Endodermal cell (in vitro differentiated cells): Measurements from ENCODE around the gene PGGHG. TPM values are rescaled to one million over a fixed set of nuclear protein-coding genes. Genes with fewer than 3 reads are reported as not detected.

Experiments used
- DNase-seq: peaks from one replicate; pipeline ENCODE4 v3.0.0-alpha.2; 2017
- H3K27ac ChIP-seq: 2 replicates; pipeline ENCODE4 v1.5.1; 2013; ENCODE audit warnings: mild to moderate bottlenecking, low read depth, low read length, moderate library complexity
- H3K27me3 ChIP-seq: 2 replicates; pipeline ENCODE4 v1.6.1; 2013; ENCODE audit warnings: mild to moderate bottlenecking, low read length, moderate library complexity; ENCODE audit not compliant: insufficient read depth, control insufficient read depth, poor library complexity, severe bottlenecking
- H3K36me3 ChIP-seq: 2 replicates; pipeline ENCODE4 v1.7.0; 2013; ENCODE audit warnings: mild to moderate bottlenecking, low read length, moderate library complexity; ENCODE audit not compliant: control insufficient read depth, insufficient read depth
- H3K4me1 ChIP-seq: one replicate; pipeline ENCODE4 v1.7.0; 2013; ENCODE audit warnings: low read length; ENCODE audit not compliant: control insufficient read depth, insufficient read depth
- H3K4me3 ChIP-seq: 2 replicates; pipeline ENCODE4 v1.5.1; 2013; ENCODE audit warnings: mild to moderate bottlenecking, low read length, moderate library complexity
- H3K9ac ChIP-seq: 2 replicates; pipeline ENCODE4 v1.6.1; 2013; ENCODE audit warnings: mild to moderate bottlenecking, low read length, moderate library complexity; ENCODE audit not compliant: poor library complexity, severe bottlenecking; ENCODE audit errors: extremely low read depth
- H3K9me3 ChIP-seq: 2 replicates; pipeline ENCODE4 v1.6.1; 2013; ENCODE audit warnings: mild to moderate bottlenecking, low read length, moderate library complexity; ENCODE audit not compliant: control insufficient read depth
- H3K27ac Mint-ChIP-seq: 2 replicates; pipeline ENCODE4 v1.8.0; 2020; ENCODE audit warnings: mixed read lengths
- H3K27me3 Mint-ChIP-seq: 2 replicates; pipeline ENCODE4 v1.8.0; 2021; ENCODE audit warnings: mild to moderate bottlenecking, mixed read lengths; ENCODE audit not compliant: insufficient read depth
- H3K36me3 Mint-ChIP-seq: 2 replicates; pipeline ENCODE4 v1.8.0; 2020; ENCODE audit warnings: low read depth, mixed read lengths
- H3K4me1 Mint-ChIP-seq: 2 replicates; pipeline ENCODE4 v1.8.0; 2020; ENCODE audit warnings: mixed read lengths
- H3K4me3 Mint-ChIP-seq: 2 replicates; pipeline ENCODE4 v1.8.0; 2020; ENCODE audit warnings: mild to moderate bottlenecking, moderate library complexity, mixed read lengths
- H3K9me3 Mint-ChIP-seq: 2 replicates; pipeline ENCODE4 v1.8.0; 2020; ENCODE audit warnings: mild to moderate bottlenecking, mixed read lengths
- WGBS, 2 experiments: methylation state at CpG; one replicate each; pipeline versions ENCODE4 v1.1.5 to v1.1.7; 2013; ENCODE audit warnings: missing lambda C conversion rate in 2 of 2, mixed read lengths in 1 of 2; ENCODE audit not compliant: insufficient coverage in 1 of 2, insufficient read length in 1 of 2; 5-methylcytosine and 5-hydroxymethylcytosine counted together
- total RNA-seq, 2 donors: library from RNA; stranded (reverse); fragmentation: NEBNext Ultra II Directional in 1 of 2; extraction: Animal tissue kit (Norgen Biotek cat#: 25700) in 1 of 2; gene quantifications; 2 replicates in 1 of 2; 3 replicates in 1 of 2; pipeline ENCODE4 v1.2.1, GENCODE V29; 2021
- TF ChIP-seq, protein P1 (sequence below): fragments of 200-600 bp; sonication (generic); conservative IDR thresholded peaks from 2 replicates; pipeline ENCODE4 v1.5.0; 2021; ENCODE audit warnings: antibody characterized with exemption, mild to moderate bottlenecking

PGGHG gene
- total RNA-seq, 2 donors from 2014 or later = 129 to 186 TPM

DNA sequence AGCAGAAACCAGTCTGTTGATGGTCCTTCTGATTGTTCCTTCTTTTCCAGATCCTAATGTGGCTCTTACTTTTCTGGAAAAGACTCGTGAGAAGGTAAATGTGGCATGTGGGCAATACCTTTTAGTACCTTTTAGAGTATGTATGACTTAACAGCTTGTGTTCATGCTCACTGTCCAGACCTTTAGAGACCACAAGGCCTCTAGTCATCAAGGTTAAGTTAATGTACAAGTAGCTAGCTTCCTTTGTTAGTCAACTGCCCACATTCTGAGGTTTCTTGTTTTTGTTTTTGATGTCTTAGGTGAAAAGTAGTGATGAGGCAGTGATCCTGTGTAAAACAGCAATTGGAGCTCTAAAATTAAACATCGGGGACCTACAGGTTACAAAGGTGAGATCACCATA, 44.5 kb upstream of the PGGHG start:
- H3K4me1 ChIP-seq = no peaks in the 10 kb centered on the region
- no peaks in the 10 kb centered on the region for H3K4me1 Mint-ChIP-seq
- no peak overlapping the region for H3K9ac ChIP-seq
- TF ChIP-seq, protein P1, sequence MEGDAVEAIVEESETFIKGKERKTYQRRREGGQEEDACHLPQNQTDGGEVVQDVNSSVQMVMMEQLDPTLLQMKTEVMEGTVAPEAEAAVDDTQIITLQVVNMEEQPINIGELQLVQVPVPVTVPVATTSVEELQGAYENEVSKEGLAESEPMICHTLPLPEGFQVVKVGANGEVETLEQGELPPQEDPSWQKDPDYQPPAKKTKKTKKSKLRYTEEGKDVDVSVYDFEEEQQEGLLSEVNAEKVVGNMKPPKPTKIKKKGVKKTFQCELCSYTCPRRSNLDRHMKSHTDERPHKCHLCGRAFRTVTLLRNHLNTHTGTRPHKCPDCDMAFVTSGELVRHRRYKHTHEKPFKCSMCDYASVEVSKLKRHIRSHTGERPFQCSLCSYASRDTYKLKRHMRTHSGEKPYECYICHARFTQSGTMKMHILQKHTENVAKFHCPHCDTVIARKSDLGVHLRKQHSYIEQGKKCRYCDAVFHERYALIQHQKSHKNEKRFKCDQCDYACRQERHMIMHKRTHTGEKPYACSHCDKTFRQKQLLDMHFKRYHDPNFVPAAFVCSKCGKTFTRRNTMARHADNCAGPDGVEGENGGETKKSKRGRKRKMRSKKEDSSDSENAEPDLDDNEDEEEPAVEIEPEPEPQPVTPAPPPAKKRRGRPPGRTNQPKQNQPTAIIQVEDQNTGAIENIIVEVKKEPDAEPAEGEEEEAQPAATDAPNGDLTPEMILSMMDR = no peak
- peaks cover 92% of the 10 kb centered on the region for H3K36me3 ChIP-seq
- DNase-seq = no peak
- no peaks in the 10 kb centered on the region for H3K27me3 Mint-ChIP-seq
- no peak overlapping the region for H3K4me3 Mint-ChIP-seq
- H3K27me3 ChIP-seq = no peaks in the 10 kb centered on the region
- H3K9me3 ChIP-seq = no peaks in the 10 kb centered on the region
- no peaks in the 10 kb centered on the region for H3K9me3 Mint-ChIP-seq
- 96 to 100% methylated on average over 1 to 2 of the region's 2 CpGs for WGBS, 2 experiments
- H3K27ac Mint-ChIP-seq = no peak overlapping the region
- no peak overlapping the region for H3K4me3 ChIP-seq
- H3K36me3 Mint-ChIP-seq = peaks cover 89% of the 10 kb centered on the region
- no peak overlapping the region for H3K27ac ChIP-seq

DNA sequence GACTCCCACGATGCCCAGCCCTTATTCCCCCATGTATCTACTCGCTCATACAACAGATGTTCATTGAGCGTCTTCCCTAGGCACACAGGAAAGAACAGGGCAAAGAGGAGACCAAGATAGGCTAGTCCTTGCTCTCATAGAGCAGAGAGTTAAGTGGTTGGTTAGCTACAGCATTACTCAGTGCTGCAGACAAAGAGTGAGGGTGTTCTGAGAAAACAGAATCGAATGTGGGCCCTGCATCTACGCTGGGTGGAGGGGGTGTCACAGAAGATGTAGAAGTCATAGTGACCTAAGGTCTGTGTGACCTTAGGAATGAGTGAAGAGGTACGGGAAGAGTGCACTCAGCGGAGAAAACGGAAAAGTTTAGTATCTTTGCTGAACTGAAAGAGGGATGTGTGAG, 39.9 kb upstream of the PGGHG start:
- no peak overlapping the region for H3K4me3 ChIP-seq
- TF ChIP-seq, protein P1 = no peak
- H3K36me3 Mint-ChIP-seq = peaks cover 81% of the 10 kb centered on the region
- no peaks in the 10 kb centered on the region for H3K9me3 Mint-ChIP-seq
- H3K4me1 ChIP-seq = no peaks in the 10 kb centered on the region
- H3K27ac ChIP-seq = no peak overlapping the region
- no peak overlapping the region for H3K4me3 Mint-ChIP-seq
- no peak for DNase-seq
- 83 to 84% methylated on average over 8 of the region's 8 CpGs for WGBS, 2 experiments
- no peaks in the 10 kb centered on the region for H3K4me1 Mint-ChIP-seq
- no peaks in the 10 kb centered on the region for H3K27me3 ChIP-seq
- H3K27ac Mint-ChIP-seq = no peak overlapping the region
- H3K36me3 ChIP-seq = peaks cover 88% of the 10 kb centered on the region
- no peaks in the 10 kb centered on the region for H3K9me3 ChIP-seq
- no peaks in the 10 kb centered on the region for H3K27me3 Mint-ChIP-seq
- H3K9ac ChIP-seq = no peak overlapping the region

DNA sequence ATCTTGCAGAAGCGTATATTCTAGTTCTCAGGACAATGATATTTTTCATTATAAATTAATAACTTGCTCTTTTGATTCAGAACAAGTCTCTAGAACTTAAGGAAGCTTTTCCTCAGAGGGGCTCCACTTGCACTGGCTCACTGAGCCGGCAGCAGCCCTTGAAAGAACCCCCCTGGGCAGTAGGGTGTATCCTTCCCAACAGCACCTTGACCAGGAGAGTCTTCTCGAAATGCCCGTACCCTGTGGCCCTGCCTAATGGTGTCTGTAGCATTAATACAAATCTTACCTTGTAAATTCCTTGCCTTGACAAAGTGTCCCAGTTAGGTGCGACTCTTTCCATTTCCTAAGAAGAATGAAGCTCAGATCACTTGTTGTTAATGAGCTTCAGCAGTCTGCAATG, 38.7 kb upstream of the PGGHG start:
- H3K4me1 ChIP-seq = no peaks in the 10 kb centered on the region
- H3K9me3 ChIP-seq = no peaks in the 10 kb centered on the region
- no peaks in the 10 kb centered on the region for H3K4me1 Mint-ChIP-seq
- H3K9ac ChIP-seq = no peak overlapping the region
- H3K27me3 Mint-ChIP-seq = no peaks in the 10 kb centered on the region
- H3K27ac Mint-ChIP-seq = no peak overlapping the region
- peaks cover 78% of the 10 kb centered on the region for H3K36me3 ChIP-seq
- DNase-seq = peak; percentile 34
- H3K4me3 ChIP-seq = no peak overlapping the region
- WGBS, 2 experiments = 88 to 97% methylated on average over 4 to 5 of the region's 5 CpGs
- no peak overlapping the region for H3K27ac ChIP-seq
- H3K36me3 Mint-ChIP-seq = peaks cover 73% of the 10 kb centered on the region
- H3K9me3 Mint-ChIP-seq = no peaks in the 10 kb centered on the region
- TF ChIP-seq, protein P1 = no peak
- no peak overlapping the region for H3K4me3 Mint-ChIP-seq
- no peaks in the 10 kb centered on the region for H3K27me3 ChIP-seq
